Stimulated activated naive CD4-positive, alpha-beta T cell (primary cell): ENCODE measurements around the gene SIK2.

ENCODE experiments used
- DNase-seq, 6 experiments: peaks; one replicate each; lab custom pipeline; 2025; lab: John Stamatoyannopoulos, UW

The SIK2 gene

DNA sequence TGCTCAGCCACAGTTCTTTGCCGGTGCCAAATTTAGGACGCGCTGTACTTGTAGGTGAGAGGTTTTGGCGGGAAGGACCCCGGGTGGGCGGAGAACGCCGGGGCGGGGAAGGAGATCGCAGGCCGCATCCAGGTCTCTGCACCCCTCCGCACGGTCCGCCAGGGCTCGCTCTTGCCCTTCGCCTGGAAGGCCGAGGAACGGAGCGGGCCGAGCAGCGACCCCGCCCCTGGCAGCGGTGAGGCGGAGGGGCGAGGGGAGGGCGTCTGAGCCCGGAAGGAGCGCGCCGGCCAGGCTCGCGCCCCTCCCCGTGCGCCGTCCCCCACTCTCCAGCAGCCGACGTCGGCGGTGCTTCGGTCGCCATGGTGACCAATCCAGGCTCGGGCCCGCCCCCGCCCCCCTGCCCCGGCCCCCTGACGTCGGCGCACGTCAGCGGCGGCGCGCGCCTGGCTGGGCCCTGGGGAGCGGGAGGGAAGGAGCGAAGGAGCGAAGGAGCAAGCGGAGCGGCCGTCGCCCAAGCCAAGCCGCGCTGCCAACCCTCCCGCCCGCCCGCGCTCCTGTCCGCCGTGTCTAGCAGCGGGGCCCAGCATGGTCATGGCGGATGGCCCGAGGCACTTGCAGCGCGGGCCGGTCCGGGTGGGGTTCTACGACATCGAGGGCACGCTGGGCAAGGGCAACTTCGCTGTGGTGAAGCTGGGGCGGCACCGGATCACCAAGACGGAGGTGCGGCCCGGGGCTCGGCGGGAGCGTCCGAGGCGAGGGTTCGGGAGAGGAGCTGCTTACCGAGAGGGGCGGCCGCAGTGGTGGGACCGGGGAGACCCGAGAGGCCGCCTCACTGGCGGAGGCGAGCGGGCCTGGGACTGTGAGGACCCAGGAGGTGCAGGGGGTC lies at the start of gene SIK2:
TSS of gene SIK2 (plus strand) at position 471 of the 886 bp plus-strand sequence. CDS start at position 586, 115 bp downstream.
- peak; percentile 69 to 89 (median 83) for DNase-seq

GRCh38 chr11:111554532-111554931 lies 47.7 kb upstream of the SIK2 start:
- DNase-seq: no peak

DNA sequence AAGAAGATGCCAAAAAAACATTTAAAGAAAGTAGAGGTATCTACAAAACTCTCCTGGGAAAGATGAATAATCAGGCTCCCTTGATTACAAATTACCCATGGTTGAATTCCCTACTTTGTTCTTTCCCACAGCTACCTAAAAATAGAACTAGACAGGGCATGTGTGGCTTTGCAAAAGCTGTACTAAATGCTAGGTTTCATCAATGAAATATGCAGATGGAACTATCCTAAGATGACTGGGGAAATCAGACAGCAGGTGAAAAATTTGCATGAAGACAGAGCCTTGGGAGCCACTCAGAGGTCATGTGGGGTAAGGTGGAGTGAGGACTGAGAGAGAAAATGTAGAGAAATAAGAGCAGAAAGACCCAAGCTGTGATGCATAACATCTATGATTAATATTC lies 47.0 kb upstream of the SIK2 start:
- no peak for DNase-seq

DNA sequence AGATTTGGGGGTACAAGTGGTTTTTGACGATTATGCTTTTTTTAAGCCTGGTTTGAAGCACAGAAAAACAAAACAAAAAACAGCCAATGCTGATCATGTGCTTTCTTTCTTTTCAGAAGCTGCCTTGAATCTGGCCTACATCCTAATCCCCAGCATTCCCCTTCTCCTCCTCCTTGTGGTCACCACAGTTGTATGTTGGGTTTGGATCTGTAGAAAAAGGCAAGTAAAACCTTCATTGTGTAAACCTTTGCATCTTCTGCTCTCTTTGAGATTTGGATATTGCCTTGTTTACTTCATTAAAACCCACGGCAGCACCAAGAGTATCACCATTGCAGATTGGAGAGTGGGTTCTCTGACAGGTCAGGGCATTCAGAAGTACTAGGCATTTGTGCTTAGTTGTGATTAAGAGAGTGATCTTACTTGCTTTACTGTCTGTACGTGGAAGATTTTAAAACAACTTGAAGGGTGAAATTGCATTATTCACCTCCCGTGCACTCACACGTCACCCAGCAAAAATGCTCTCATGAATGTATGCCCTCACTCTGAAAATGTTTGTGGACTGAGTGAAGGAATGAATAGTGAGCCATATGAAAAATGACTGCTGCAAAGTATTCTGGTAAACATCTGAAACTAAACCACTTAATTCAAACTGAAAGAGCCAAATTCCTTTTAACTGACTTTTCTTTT lies 44.7 kb upstream of the SIK2 start:
- no peak for DNase-seq

- DNase-seq: no peak
Measured at GRCh38 chr11:111559800-111560464, 42.3 kb upstream of the SIK2 start.

DNA sequence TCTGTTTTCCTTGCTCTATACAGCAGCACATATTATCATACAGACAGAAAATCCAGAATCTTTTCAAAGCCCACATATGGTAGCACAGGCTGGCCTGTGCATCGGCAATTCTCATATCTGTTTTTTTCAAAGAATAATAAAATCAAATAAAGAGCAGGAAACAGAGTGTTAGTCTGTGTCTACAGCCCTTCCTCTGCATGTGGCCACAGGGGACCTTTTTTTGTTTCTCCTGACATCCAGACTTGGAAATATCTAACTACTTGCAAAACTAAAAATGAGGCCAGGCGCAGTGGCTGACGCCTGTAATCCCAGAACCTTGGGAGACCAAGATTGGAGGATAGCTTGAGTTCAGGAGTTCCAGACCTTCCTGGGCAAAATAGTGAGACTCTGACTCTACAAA lies 41.4 kb upstream of the SIK2 start:
- DNase-seq: no peak

DNA sequence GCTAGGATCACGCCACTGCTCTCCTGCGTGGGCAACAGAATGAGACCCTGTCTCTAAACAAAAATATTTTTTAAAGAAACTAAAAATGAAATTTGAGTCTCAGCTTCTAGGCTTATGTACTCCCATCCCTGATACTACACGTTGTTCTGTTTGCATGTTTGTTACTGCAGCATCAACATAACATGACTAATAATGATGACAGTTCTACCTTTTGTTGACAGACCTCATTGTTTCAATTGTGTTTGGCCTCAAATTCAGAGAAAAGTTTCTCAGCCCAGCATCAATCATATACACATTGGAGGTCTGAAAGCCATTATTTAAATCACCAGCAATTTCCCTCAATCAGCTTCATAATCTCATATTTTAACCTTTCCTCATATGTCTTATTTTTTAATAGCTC lies 40.9 kb upstream of the SIK2 start:
- no peak for DNase-seq

DNA sequence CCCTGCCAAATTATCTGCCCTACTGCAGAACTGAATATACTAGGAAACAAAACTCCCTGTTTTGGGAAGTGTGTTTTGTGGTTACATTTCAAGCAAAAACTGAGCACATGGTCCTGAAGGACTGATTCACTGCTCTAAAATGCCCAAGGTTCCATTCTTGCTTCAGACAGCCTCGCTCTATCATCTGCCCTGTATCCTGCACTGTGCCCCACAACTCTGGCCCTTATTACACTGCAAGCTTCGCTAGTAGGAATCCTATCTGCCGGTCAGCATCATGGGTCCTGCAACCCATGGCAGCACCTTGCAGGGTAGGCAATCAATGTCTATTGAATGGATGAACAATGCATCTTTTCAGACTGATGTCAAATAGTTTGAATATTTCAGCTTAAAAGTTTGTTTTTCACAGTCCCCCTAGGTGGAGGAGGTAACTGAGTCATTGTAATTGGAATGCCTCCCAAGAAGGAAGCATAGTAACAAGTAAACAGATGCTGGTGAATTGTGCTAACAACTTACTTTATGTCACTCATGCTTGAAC lies 40.4 kb upstream of the SIK2 start:
- no peak for DNase-seq

DNA sequence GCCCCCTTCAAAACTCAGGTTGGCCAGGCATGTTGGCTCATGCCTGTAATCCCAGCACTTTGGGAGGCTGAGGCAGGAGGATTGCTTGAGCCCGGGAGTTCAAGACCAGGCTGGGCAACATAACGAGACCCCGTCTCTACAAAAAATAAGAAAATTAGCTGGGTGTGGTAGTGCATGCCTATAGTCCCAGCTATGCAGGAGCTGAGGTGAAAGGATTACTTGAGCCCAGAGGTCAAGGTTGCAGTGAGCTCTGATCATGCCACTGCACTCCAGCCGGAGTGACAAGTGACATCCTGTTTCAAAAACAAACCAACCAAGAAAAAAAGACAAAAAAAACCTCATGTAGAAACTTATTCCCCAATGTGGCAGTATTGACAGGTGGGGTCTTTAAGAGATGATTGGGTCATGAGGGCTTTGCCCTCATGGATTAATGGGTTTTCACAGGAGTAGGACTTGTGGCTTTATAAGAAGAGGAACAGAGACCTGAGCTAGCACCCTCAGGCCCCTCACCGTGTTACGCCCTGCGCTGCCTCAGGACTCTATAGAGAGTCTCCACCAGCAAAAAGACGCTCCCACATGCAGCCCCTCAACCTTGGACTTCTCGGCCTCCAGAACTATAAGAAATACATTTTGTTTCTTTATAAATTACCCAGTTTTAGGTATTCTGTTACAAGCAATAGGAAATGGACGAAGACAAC lies 39.4 kb upstream of the SIK2 start:
- DNase-seq: no peak

GRCh38 chr11:111565114-111565720 lies 37.0 kb upstream of the SIK2 start:
- DNase-seq: peak; percentile 20 to 72 (median 43)

DNA sequence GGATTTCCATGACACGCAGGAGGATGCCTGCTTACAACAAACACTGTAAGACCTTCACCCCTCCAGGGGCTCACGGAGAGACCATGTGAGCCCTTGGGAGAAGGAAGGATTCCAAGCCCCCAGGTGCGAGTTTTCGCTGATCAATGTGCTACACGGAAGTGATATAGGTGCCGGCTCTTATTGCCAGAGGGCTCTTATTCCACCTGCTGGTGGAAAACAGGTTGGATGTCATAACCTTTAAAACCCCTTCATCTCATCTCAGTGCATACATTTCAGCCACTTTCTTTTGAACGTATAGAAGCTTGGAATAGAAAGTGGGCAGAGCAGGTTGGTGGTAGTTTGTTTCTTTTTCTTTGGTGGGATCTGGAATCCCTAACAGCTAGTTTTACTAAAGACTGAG lies 35.9 kb upstream of the SIK2 start:
- no peak for DNase-seq

- no peak for DNase-seq
Measured at GRCh38 chr11:111569476-111569875, 32.8 kb upstream of the SIK2 start.

- no peak for DNase-seq
Measured at GRCh38 chr11:111570796-111571195, 31.5 kb upstream of the SIK2 start.

GRCh38 chr11:111571829-111572501 lies 30.3 kb upstream of the SIK2 start:
- DNase-seq: no peak

GRCh38 chr11:111572581-111572980 lies 29.7 kb upstream of the SIK2 start:
- DNase-seq: no peak

- no peak for DNase-seq
Measured at GRCh38 chr11:111573821-111574249, 28.4 kb upstream of the SIK2 start.

DNA sequence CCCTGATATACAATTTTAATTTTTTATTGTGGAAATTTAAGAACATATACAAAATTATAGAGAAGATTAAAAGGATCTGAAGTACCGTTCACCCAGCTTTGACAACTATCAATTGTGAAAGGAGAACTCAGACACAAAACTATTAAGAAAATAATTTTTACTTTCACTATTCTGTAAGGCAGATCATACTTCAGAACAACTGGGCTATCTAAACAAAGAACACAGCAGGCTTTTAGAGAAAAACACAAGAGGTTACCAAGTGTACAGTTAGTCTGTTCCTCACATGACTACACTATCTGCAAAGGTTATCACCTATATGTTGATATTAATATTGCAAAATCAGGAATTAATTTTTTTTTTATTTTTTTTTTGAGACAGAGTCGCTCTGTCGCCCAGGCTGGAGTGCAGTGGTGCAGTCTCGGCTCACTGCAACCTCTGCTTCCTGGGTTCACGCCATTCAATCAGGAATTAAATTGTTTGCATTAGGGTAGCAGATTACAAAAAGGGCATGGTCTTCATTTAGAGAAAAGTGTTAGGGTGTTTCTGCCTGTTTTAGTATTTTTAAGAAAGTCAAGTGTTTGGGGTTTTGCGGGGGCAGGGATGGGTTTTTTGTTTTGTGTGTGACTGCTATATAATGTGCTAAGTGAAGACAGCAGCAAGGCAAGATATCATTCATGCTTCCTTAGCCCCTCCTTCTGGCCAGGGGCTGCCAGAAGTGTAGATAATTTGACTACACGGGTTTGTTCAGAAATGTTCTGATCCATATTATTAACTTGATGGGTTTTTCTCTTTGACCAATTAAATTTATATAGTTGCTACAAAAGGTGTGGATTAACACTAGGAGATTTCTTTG lies 27.6 kb upstream of the SIK2 start:
- DNase-seq: no peak

DNA sequence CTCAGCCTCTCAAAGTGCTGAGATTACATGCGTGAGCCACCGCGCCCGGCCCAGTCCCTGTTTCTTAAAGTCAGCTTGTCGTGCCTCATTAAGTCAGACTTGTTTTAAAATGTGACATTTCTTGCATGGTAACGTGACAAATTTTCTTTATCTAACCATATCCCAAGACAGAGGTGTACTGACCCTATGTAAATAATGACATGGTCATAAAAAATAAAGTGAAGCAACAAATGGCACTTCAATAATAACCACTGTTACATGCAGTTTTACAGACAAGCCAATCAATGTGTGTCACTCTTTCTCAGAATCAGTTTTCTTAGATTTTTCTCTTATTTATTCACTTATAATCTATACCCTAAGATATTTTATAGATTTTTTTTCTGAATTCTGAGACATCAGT lies 26.5 kb upstream of the SIK2 start:
- no peak for DNase-seq

GRCh38 chr11:111577821-111578220 lies 24.4 kb upstream of the SIK2 start:
- no peak for DNase-seq

DNA sequence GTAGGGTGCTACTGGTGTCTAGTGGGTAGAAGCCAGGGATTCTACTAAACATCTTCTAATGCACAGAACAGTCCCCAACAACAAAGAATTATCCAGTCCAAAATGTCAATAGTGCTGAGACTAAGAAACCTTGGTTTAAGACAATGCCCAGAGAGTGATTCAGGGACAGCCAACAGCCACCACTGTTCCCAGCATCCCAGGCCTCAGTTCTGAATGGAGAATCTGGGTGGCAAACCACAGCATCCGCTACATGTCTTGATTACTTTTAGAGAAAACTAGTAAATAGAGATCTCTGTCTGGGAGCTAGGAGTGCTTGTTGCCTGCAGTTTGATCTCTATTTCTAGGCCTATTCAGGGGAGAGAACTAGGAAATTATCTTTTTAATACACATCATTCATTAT lies 20.9 kb upstream of the SIK2 start:
- no peak for DNase-seq
